Measurements from ENCODE around the gene TLE6.

- TF ChIP-seq, protein P1, sequence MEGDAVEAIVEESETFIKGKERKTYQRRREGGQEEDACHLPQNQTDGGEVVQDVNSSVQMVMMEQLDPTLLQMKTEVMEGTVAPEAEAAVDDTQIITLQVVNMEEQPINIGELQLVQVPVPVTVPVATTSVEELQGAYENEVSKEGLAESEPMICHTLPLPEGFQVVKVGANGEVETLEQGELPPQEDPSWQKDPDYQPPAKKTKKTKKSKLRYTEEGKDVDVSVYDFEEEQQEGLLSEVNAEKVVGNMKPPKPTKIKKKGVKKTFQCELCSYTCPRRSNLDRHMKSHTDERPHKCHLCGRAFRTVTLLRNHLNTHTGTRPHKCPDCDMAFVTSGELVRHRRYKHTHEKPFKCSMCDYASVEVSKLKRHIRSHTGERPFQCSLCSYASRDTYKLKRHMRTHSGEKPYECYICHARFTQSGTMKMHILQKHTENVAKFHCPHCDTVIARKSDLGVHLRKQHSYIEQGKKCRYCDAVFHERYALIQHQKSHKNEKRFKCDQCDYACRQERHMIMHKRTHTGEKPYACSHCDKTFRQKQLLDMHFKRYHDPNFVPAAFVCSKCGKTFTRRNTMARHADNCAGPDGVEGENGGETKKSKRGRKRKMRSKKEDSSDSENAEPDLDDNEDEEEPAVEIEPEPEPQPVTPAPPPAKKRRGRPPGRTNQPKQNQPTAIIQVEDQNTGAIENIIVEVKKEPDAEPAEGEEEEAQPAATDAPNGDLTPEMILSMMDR (IDR thresholded peaks at IDR 0.05): no peak
- TF ChIP-seq POLR2A (IDR thresholded peaks at IDR 0.05): no peak
- no peak for TF ChIP-seq POLR2AphosphoS5 (IDR thresholded peaks at IDR 0.05)
Observed at GRCh38 chr19:2945575-2946184, 31.7 kb upstream of the TLE6 start.

Data from upper lobe of left lung (tissue), 4 donors.